Neuron (in vitro differentiated cells): ENCODE results near the gene NFAM1.

Experiments used
- H2AFZ ChIP-seq: one replicate; pipeline ENCODE4 v1.6.1; 2013; ENCODE audit warnings: low read depth, mild to moderate bottlenecking, inconsistent platforms, low read length, moderate library complexity
- H3K27me3 ChIP-seq: one replicate; pipeline ENCODE4 v1.6.1; 2013; ENCODE audit warnings: low read length; ENCODE audit not compliant: insufficient read depth
- H3K36me3 ChIP-seq: one replicate; pipeline ENCODE4 v1.6.1; 2013; ENCODE audit warnings: low read length; ENCODE audit not compliant: insufficient read depth
- H3K4me1 ChIP-seq: one replicate; pipeline ENCODE4 v1.6.1; 2013; ENCODE audit warnings: low read length; ENCODE audit not compliant: insufficient read depth
- H3K4me3 ChIP-seq: 2 replicates; pipeline ENCODE4 v1.5.1; 2013; ENCODE audit warnings: mild to moderate bottlenecking, low read length, moderate library complexity
- H3K9me3 ChIP-seq: one replicate; pipeline ENCODE4 v1.6.1; 2013; ENCODE audit warnings: low read length

The NFAM1 gene

GRCh38 chr22:42379966-42380537 lies 52.2 kb downstream of the NFAM1 start:
- no peaks in the 10 kb centered on the region for H3K36me3 ChIP-seq
- H3K9me3 ChIP-seq, result no peaks in the 10 kb centered on the region
- H3K4me3 ChIP-seq, result no peak overlapping the region
- H3K4me1 ChIP-seq, result peaks cover 40% of the 10 kb centered on the region
- no peak overlapping the region for H2AFZ ChIP-seq
- peaks cover 43% of the 10 kb centered on the region for H3K27me3 ChIP-seq

GRCh38 chr22:42376711-42377554 lies 55.3 kb downstream of the NFAM1 start:
- no peaks in the 10 kb centered on the region for H3K36me3 ChIP-seq
- H2AFZ ChIP-seq, result no peak overlapping the region
- H3K9me3 ChIP-seq, result no peaks in the 10 kb centered on the region
- H3K4me3 ChIP-seq, result no peak overlapping the region
- H3K4me1 ChIP-seq, result peaks cover 40% of the 10 kb centered on the region
- peaks cover 28% of the 10 kb centered on the region for H3K27me3 ChIP-seq

- Histone ChIP-seq H3K9me3 (no peaks in the 10 kb centered on the region), H3K4me1 (peaks cover 39% of the 10 kb centered on the region), H2AFZ (no peak overlapping the region), H3K36me3 (no peaks in the 10 kb centered on the region), H3K4me3 (no peak overlapping the region), H3K27me3 (peaks cover 19% of the 10 kb centered on the region)
Observed at GRCh38 chr22:42375982-42376381, 56.2 kb downstream of the NFAM1 start.

- Histone ChIP-seq H2AFZ (no peak overlapping the region), H3K9me3 (no peaks in the 10 kb centered on the region), H3K4me1 (peaks cover 33% of the 10 kb centered on the region), H3K36me3 (no peaks in the 10 kb centered on the region), H3K4me3 (no peak overlapping the region), H3K27me3 (peaks cover 2% of the 10 kb centered on the region)
Observed at GRCh38 chr22:42372976-42373375, 59.2 kb downstream of the NFAM1 start.

GRCh38 chr22:42371501-42371900 lies 60.7 kb downstream of the NFAM1 start:
- no peak overlapping the region for H3K4me3 ChIP-seq
- H3K27me3 ChIP-seq, result peaks cover 2% of the 10 kb centered on the region
- no peaks in the 10 kb centered on the region for H3K9me3 ChIP-seq
- no peak overlapping the region for H2AFZ ChIP-seq
- H3K4me1 ChIP-seq, result peaks cover 35% of the 10 kb centered on the region
- H3K36me3 ChIP-seq, result no peaks in the 10 kb centered on the region

GRCh38 chr22:42371099-42371498 lies 61.1 kb downstream of the NFAM1 start:
- Histone ChIP-seq H2AFZ (no peak overlapping the region), H3K4me1 (peaks cover 37% of the 10 kb centered on the region), H3K36me3 (no peaks in the 10 kb centered on the region), H3K27me3 (peaks cover 2% of the 10 kb centered on the region), H3K9me3 (no peaks in the 10 kb centered on the region), H3K4me3 (no peak overlapping the region)

- H3K27me3 ChIP-seq, result no peaks in the 10 kb centered on the region
- H2AFZ ChIP-seq, result no peak overlapping the region
- H3K9me3 ChIP-seq, result no peaks in the 10 kb centered on the region
- peak overlapping the region; percentile 87 for H3K4me3 ChIP-seq
- H3K4me1 ChIP-seq, result peaks cover 52% of the 10 kb centered on the region
- no peaks in the 10 kb centered on the region for H3K36me3 ChIP-seq
Observed at GRCh38 chr22:42369250-42370041, 62.8 kb downstream of the NFAM1 start.

GRCh38 chr22:42368379-42369249 lies 63.6 kb downstream of the NFAM1 start:
- H2AFZ ChIP-seq, result peak overlapping the region; percentile 78

GRCh38 chr22:42367980-42368378 lies 64.2 kb downstream of the NFAM1 start:
- no peaks in the 10 kb centered on the region for H3K9me3 ChIP-seq
- peaks cover 58% of the 10 kb centered on the region for H3K4me1 ChIP-seq
- no peaks in the 10 kb centered on the region for H3K27me3 ChIP-seq
- H3K4me3 ChIP-seq, result peak overlapping the region; percentile 87
- H3K36me3 ChIP-seq, result no peaks in the 10 kb centered on the region
- peak overlapping the region; percentile 78 for H2AFZ ChIP-seq

More at GRCh38 chr22:42368379-42369249, 63.6 kb downstream of the NFAM1 start:
- Histone ChIP-seq H3K4me3 (peak overlapping the region; percentile 87), H3K9me3 (no peaks in the 10 kb centered on the region), H3K36me3 (no peaks in the 10 kb centered on the region), H3K27me3 (no peaks in the 10 kb centered on the region), H3K4me1 (peaks cover 58% of the 10 kb centered on the region)

- Histone ChIP-seq H2AFZ (no peak overlapping the region), H3K27me3 (no peaks in the 10 kb centered on the region), H3K36me3 (no peaks in the 10 kb centered on the region), H3K4me1 (peaks cover 58% of the 10 kb centered on the region), H3K9me3 (no peaks in the 10 kb centered on the region), H3K4me3 (peak overlapping the region; percentile 87)
Observed at GRCh38 chr22:42366806-42367581, 65.2 kb downstream of the NFAM1 start.

GRCh38 chr22:42365942-42366695 lies 66.1 kb downstream of the NFAM1 start:
- Histone ChIP-seq H3K27me3 (no peaks in the 10 kb centered on the region), H2AFZ (no peak overlapping the region), H3K4me3 (peak overlapping the region; percentile 29)

More at GRCh38 chr22:42365942-42366695, 66.1 kb downstream of the NFAM1 start:
- H3K4me1 ChIP-seq, result peaks cover 52% of the 10 kb centered on the region
- no peaks in the 10 kb centered on the region for H3K9me3 ChIP-seq
- no peaks in the 10 kb centered on the region for H3K36me3 ChIP-seq
